HG03354 (cell line): ENCODE data around the gene MED15.
"Not testable (repeated sequence)": the region's sequence is repeated elsewhere in the genome, so short reads cannot be mapped to it uniquely, and the experiment has no call there.

ENCODE experiments used
- ATAC-seq: cut with Tn5 transposase; IDR thresholded peaks from one replicate; pipeline ENCODE4 v1.9.1; 2021; ENCODE audit warnings: mild to moderate bottlenecking; ENCODE audit not compliant: unreplicated experiment, poor library complexity, severe bottlenecking

The MED15 gene

GRCh38 chr22:20591660-20592310, 84.4 kb downstream of the MED15 start:
- no peak for ATAC-seq

- not testable (repeated sequence) for ATAC-seq
These were observed 86.6 kb downstream of the MED15 start for GRCh38 chr22:20594038-20594437.

GRCh38 chr22:20594486-20594885, 87.1 kb downstream of the MED15 start:
- not testable (repeated sequence) for ATAC-seq

- ATAC-seq, result no peak
These were observed 88.1 kb downstream of the MED15 start for GRCh38 chr22:20595461-20595860.

- no peak for ATAC-seq
These were observed 91.7 kb downstream of the MED15 start for GRCh38 chr22:20599117-20599516.

- no peak for ATAC-seq
These were observed 92.8 kb downstream of the MED15 start for GRCh38 chr22:20600137-20600673.

- no peak for ATAC-seq
These were observed 93.9 kb downstream of the MED15 start for GRCh38 chr22:20601308-20601707.

GRCh38 chr22:20602609-20603164, 95.3 kb downstream of the MED15 start:
- no peak for ATAC-seq

- no peak for ATAC-seq
These were observed 96.8 kb downstream of the MED15 start for GRCh38 chr22:20604092-20604747.

- no peak for ATAC-seq
These were observed 97.4 kb downstream of the MED15 start for GRCh38 chr22:20604776-20605221.

- ATAC-seq, result no peak
These were observed 97.9 kb downstream of the MED15 start for GRCh38 chr22:20605328-20605727.

DNA sequence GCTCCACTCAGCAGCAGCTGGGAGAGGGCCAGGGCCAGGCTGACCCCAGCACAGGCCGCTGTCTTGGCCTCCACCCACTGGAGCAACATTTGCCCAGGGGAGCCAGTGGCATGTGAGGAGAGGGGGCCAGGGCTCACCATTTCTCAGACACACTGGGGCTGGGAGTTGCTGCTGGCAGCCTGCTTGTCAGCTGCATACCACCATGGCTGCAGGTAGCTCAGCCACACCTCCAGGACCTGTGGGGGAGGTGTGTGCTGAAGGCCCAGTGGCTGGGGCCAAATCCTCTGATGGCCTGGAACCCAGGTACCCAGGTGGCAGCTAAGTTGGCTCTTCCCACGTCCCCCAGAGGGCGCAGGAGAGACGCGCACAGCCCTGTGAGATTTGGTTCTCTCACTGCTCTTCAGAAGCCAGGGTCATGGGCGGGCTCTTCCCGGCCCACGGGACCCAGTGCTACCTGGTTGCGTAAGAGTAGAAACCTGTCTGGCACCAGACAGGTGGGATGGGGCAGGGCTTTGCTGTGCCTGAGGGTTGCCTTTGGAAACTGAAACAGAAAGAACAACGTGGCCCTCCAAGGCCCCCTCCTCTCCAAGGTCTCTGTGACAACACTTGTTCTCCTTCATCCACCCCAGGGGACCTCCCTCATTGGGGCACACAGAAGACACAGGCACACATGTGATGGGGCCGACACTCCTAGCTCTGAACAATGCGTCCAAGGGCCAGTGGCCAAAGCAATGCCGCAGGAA, 98.8 kb downstream of the MED15 start:
- no peak for ATAC-seq

- no peak for ATAC-seq
These were observed 99.3 kb downstream of the MED15 start for GRCh38 chr22:20606784-20607128.

- no peak for ATAC-seq
These were observed 99.9 kb downstream of the MED15 start for GRCh38 chr22:20607157-20607907.

DNA sequence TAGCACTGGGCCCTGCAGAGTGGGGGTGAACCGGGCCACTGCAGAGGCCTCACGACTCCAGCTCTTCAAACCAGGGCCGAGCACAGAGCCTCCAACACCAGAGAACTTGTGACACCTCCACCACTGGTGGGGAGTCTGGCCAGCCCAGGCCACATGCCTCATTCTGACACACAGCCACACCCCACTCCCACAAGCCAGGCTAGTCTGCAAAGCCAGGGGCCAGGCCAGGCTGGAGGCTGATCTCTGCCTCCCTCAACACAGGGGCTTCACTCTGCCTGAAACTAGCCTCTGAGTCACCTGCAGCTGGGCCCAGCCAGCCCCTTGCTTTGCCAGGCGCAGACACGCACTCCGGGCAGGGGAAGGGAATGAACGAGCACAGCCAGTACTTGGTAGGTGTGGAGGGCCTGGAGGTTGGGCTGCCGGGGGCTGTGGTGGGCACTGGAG, 102.9 kb downstream of the MED15 start:
- no peak for ATAC-seq

GRCh38 chr22:20610757-20611156, 103.3 kb downstream of the MED15 start:
- ATAC-seq, result no peak

GRCh38 chr22:20611418-20611817, 104.0 kb downstream of the MED15 start:
- ATAC-seq, result no peak

DNA sequence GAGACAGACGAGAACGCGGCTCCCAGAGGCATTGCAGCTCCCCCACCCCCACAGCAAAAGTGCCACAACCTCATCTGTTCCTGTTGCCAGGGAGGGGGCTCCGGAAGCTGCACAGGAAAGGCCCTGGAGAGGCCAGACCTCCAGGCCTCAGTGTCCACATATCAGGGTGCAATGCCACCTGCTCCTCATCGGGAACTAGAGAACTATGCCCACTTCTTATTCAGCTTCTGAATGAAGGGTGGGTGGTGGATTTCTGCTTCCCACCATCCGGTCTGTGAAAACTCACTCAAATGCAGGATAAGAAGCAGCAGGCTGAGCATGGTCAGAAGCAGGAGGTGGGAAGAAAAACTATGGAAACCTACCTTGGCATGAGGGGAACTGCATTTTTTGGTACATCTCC, 105.9 kb downstream of the MED15 start:
- no peak for ATAC-seq

DNA sequence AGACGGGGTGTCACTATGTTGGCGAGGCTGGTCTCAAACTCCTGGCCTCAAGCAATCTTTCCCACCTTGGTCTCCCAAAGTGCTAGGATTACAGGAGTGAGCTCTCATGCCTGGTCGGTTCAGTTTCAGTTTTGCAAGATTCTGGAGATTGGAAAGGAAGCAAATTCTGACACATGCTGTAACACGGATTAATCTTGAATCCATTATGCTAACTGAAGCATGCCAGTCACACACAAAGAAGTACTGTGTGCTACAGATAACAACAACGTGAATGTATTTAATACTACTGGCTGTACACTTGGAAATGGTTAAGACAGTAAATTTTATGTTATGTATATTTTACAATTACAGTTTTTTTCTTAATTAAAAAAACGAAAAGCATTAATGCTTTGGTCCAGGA, 107.6 kb downstream of the MED15 start:
- ATAC-seq, result no peak
